ENCODE data around the gene CDKAL1.

CDKAL1 gene

GRCh38 chr6:21099338-21100314, 565.4 kb downstream of the CDKAL1 start:
- Histone ChIP-seq H3K4me3 (replicated peaks; ENCODE audit: insufficient read depth, low read length) (no peak overlapping the region), H3K27me3 (ENCODE audit: insufficient read depth, poor library complexity, severe bottlenecking) (no peaks in the 10 kb centered on the region), H3K27ac (replicated peaks) (no peak overlapping the region)
- DNase-seq (ENCODE audit: low read depth in 1 of 2, low spot score in 1 of 2), result no peak
- TF ChIP-seq SPI1 (IDR thresholded peaks at IDR 0.05; ENCODE audit: borderline replicate concordance, low read depth) (no peak), REST (IDR thresholded peaks at IDR 0.05; ENCODE audit: insufficient replicate concordance, low read depth) (no peak), POLR2AphosphoS5 (IDR thresholded peaks at IDR 0.05; ENCODE audit: low read depth) (no peak), CTCF (IDR thresholded peaks at IDR 0.05; ENCODE audit: insufficient read depth, low read length) (no peak), GABPA (IDR thresholded peaks at IDR 0.05; ENCODE audit: low read depth) (no peak)

- TF ChIP-seq GABPA (IDR thresholded peaks at IDR 0.05; ENCODE audit: low read depth), result no peak
- TF ChIP-seq SPI1 (IDR thresholded peaks at IDR 0.05; ENCODE audit: borderline replicate concordance, low read depth), result no peak
- Histone ChIP-seq H3K27ac (replicated peaks) (no peak overlapping the region), H3K27me3 (ENCODE audit: insufficient read depth, poor library complexity, severe bottlenecking) (no peaks in the 10 kb centered on the region), H3K4me3 (replicated peaks; ENCODE audit: insufficient read depth, low read length) (no peak overlapping the region)
- no peak for DNase-seq (ENCODE audit: low read depth in 1 of 2, low spot score in 1 of 2)
Measured at GRCh38 chr6:21100991-21101390, 566.7 kb downstream of the CDKAL1 start.

- no peak for DNase-seq (ENCODE audit: low read depth in 1 of 2, low spot score in 1 of 2)
- H3K27ac ChIP-seq (replicated peaks), result no peak overlapping the region
- no peaks in the 10 kb centered on the region for H3K27me3 ChIP-seq (ENCODE audit: insufficient read depth, poor library complexity, severe bottlenecking)
- H3K4me3 ChIP-seq (replicated peaks; ENCODE audit: insufficient read depth, low read length), result no peak overlapping the region
- TF ChIP-seq CTCF (IDR thresholded peaks at IDR 0.05; ENCODE audit: insufficient read depth, low read length), result no peak
Measured at GRCh38 chr6:21101694-21102093, 567.4 kb downstream of the CDKAL1 start.

- no peak for TF ChIP-seq POLR2AphosphoS5 (IDR thresholded peaks at IDR 0.05; ENCODE audit: low read depth)
- no peak for TF ChIP-seq GABPA (IDR thresholded peaks at IDR 0.05; ENCODE audit: low read depth)
- TF ChIP-seq SPI1 (IDR thresholded peaks at IDR 0.05; ENCODE audit: borderline replicate concordance, low read depth), result no peak
- no peak for TF ChIP-seq REST (IDR thresholded peaks at IDR 0.05; ENCODE audit: insufficient replicate concordance, low read depth)
- TF ChIP-seq CTCF (IDR thresholded peaks at IDR 0.05; ENCODE audit: insufficient read depth, low read length), result no peak
- Histone ChIP-seq H3K4me3 (replicated peaks; ENCODE audit: insufficient read depth, low read length) (no peak overlapping the region), H3K27me3 (ENCODE audit: insufficient read depth, poor library complexity, severe bottlenecking) (no peaks in the 10 kb centered on the region), H3K27ac (replicated peaks) (no peak overlapping the region)
- no peak for DNase-seq (ENCODE audit: low read depth in 1 of 2, low spot score in 1 of 2)
Measured at GRCh38 chr6:21102201-21102600, 567.9 kb downstream of the CDKAL1 start.
